Mesothelial cell of epicardium (in vitro differentiated cells): ENCODE results near the gene FAM83C. TPM values are rescaled to one million over a fixed set of nuclear protein-coding genes. Genes with fewer than 3 reads are reported as not detected.

Experiments
- total RNA-seq: library from RNA; stranded (reverse); gene quantifications from 3 replicates; pipeline ENCODE4 v1.2.1, GENCODE V29; 2021

The FAM83C gene
- total RNA-seq, 1 donor from 2014 or later, result not detected

Other genes starting within 250 kb of the FAM83C start
- gene TRPC4AP, start 199.6 kb downstream of the FAM83C start, total RNA-seq, result 93.8 to 96.2 TPM (median 95.6 TPM) in 3 replicates
- gene EDEM2, start 145.1 kb downstream of the FAM83C start, total RNA-seq, result 15.1 to 17.3 TPM (median 16.5 TPM) in 3 replicates
- gene PROCR, start 120.4 kb downstream of the FAM83C start, total RNA-seq, result 4.0 to 4.7 TPM (median 4.4 TPM) in 3 replicates
- 0.99 to 1.3 TPM (median 1.1 TPM) in 3 replicates for gene MMP24, start 65.7 kb downstream of the FAM83C start, total RNA-seq
- 61.4 to 71.9 TPM (median 66.1 TPM) in 3 replicates for gene MMP24OS, start 14.3 kb downstream of the FAM83C start, total RNA-seq
- gene EIF6, start 7.7 kb downstream of the FAM83C start, total RNA-seq, result 104 to 107 TPM (median 106 TPM) in 3 replicates
- 51.5 to 65.3 TPM (median 65.0 TPM) in 3 replicates for gene UQCC1, start 119.5 kb upstream of the FAM83C start, total RNA-seq
- gene GDF5, start 145.8 kb upstream of the FAM83C start, total RNA-seq, result 1.1 to 1.4 TPM (median 1.1 TPM) in 3 replicates
- gene CEP250, start 163.2 kb upstream of the FAM83C start, total RNA-seq, result 65.5 to 69.6 TPM (median 68.4 TPM) in 3 replicates
- gene C20orf173, start 237.2 kb upstream of the FAM83C start, total RNA-seq, result not detected in 3 replicates
- 253 to 258 TPM (median 255 TPM) in 3 replicates for gene ERGIC3, start 249.7 kb upstream of the FAM83C start, total RNA-seq